Measurements from ENCODE around the gene GAB3.

Gene GAB3

GRCh38 chrX:154750301-154751202, at the start of gene GAB3:
TSS of gene GAB3 (minus strand) at chrX:154751077. CDS start at chrX:154751025, 52 bp downstream.
- TF ChIP-seq CTCF (IDR thresholded peaks at IDR 0.05; ENCODE audit: borderline replicate concordance, insufficient read depth, low read depth, low read length): no peak
- peak within 1 kb of the TSS; percentile 47 for H3K4me3 ChIP-seq (ENCODE audit: low read depth, low read length)

GRCh38 chrX:154799556-154800348, 48.9 kb upstream of the GAB3 start:
- TF ChIP-seq CTCF (IDR thresholded peaks at IDR 0.05; ENCODE audit: borderline replicate concordance, insufficient read depth, low read depth, low read length): no peak
- H3K4me3 ChIP-seq (ENCODE audit: low read depth, low read length): no peak overlapping the region

- TF ChIP-seq CTCF (IDR thresholded peaks at IDR 0.05; ENCODE audit: borderline replicate concordance, insufficient read depth, low read depth, low read length): no peak
- no peak overlapping the region for H3K4me3 ChIP-seq (ENCODE audit: low read depth, low read length)
Measured at GRCh38 chrX:154797006-154797405, 46.1 kb upstream of the GAB3 start.

GRCh38 chrX:154795016-154795415, 44.1 kb upstream of the GAB3 start:
- no peak overlapping the region for H3K4me3 ChIP-seq (ENCODE audit: low read depth, low read length)
- TF ChIP-seq CTCF (IDR thresholded peaks at IDR 0.05; ENCODE audit: borderline replicate concordance, insufficient read depth, low read depth, low read length): no peak

GRCh38 chrX:154793084-154793795, 42.4 kb upstream of the GAB3 start:
- no peak for TF ChIP-seq CTCF (IDR thresholded peaks at IDR 0.05; ENCODE audit: borderline replicate concordance, insufficient read depth, low read depth, low read length)
- no peak overlapping the region for H3K4me3 ChIP-seq (ENCODE audit: low read depth, low read length)

- H3K4me3 ChIP-seq (ENCODE audit: low read depth, low read length): no peak overlapping the region
- TF ChIP-seq CTCF (IDR thresholded peaks at IDR 0.05; ENCODE audit: borderline replicate concordance, insufficient read depth, low read depth, low read length): no peak
Measured at GRCh38 chrX:154791939-154792338, 41.1 kb upstream of the GAB3 start.
